ENCODE results near the gene CCDC85B. TPM values are rescaled to one million over a fixed set of nuclear protein-coding genes. Genes with fewer than 3 reads are reported as not detected.
A peak's percentile ranks its signal among the peaks of the same experiment; 100 is the strongest.

The CCDC85B gene
- total RNA-seq, 1 donor from 2014 or later = 26.6 TPM

- peaks cover 15% of the 10 kb centered on the region for H3K36me3 Mint-ChIP-seq (ENCODE audit: low read depth)
- H3K27me3 Mint-ChIP-seq (ENCODE audit: low read depth) = no peaks in the 10 kb centered on the region
- no peak for TF ChIP-seq CTCF (IDR thresholded peaks at IDR 0.05)
- H3K27ac Mint-ChIP-seq (ENCODE audit: unreplicated experiment) = peak within 1 kb of the TSS; percentile 91
- H3K9me3 Mint-ChIP-seq (ENCODE audit: low read depth) = no peaks in the 10 kb centered on the region
- DNase-seq (ENCODE audit: low spot score) = no peak
- H3K4me3 Mint-ChIP-seq (ENCODE audit: unreplicated experiment) = peak within 1 kb of the TSS; percentile 90
- H3K4me1 Mint-ChIP-seq (ENCODE audit: low read depth) = peaks cover 46% of the 10 kb centered on the region
Measured at GRCh38 chr11:65918211-65919140, 28.0 kb downstream of the CCDC85B start, which contains the start of gene C11orf68. TSS of gene C11orf68 (minus strand) at chr11:65919062. CDS start at chr11:65919031, 31 bp downstream.

GRCh38 chr11:65919141-65919572, 28.7 kb downstream of the CCDC85B start, which contains the start of gene DRAP1:
TSS of gene DRAP1 (plus strand) at chr11:65919426. CDS start at chr11:65919502, 76 bp downstream.
- no peaks in the 10 kb centered on the region for H3K27me3 Mint-ChIP-seq (ENCODE audit: low read depth)
- peak; percentile 100 for DNase-seq (ENCODE audit: low spot score)
- no peak for TF ChIP-seq CTCF (IDR thresholded peaks at IDR 0.05)
- H3K36me3 Mint-ChIP-seq (ENCODE audit: low read depth) = peaks cover 15% of the 10 kb centered on the region
- peak within 1 kb of the TSS; percentile 91 for H3K27ac Mint-ChIP-seq (ENCODE audit: unreplicated experiment)
- peak within 1 kb of the TSS; percentile 90 for H3K4me3 Mint-ChIP-seq (ENCODE audit: unreplicated experiment)
- H3K4me1 Mint-ChIP-seq (ENCODE audit: low read depth) = peaks cover 46% of the 10 kb centered on the region
- H3K9me3 Mint-ChIP-seq (ENCODE audit: low read depth) = no peaks in the 10 kb centered on the region

DNA sequence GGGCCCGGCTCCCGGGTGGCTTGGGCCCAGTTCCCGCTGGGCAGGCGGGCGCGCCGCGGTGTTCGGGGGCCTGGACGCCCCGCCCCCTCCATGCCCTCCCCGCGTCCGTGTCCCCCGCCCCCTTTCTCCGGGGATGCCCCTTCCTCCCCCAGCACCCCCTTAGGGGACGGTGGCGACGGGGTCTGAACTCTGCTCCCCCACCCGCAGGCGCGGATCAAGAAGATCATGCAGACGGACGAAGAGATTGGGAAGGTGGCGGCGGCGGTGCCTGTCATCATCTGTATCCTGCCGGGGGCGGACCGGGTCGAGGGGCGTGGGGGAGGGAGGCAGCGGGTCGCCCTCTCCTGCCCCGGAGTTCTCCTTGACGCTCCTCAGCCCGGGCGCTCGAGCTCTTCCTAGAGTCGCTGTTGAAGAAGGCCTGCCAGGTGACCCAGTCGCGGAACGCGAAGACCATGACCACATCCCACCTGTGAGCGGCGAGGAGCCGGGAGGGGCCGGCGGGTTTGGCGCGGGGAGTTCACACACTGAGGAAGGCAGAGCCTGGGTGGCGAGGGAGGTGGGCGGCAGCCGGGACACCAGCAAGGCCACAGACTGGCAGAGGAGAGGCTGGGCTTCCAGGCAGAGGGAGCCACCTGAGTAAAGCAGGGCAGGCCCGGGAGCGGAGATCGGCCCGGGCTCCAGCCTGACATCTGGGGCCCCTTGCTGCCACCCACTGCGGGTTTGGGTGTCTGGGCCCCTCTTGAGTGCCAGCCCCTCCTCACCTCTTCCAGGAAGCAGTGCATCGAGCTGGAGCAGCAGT, 29.3 kb downstream of the CCDC85B start:
- Mint-ChIP-seq H3K4me1 (ENCODE audit: low read depth) (peaks cover 40% of the 10 kb centered on the region), H3K27me3 (ENCODE audit: low read depth) (no peaks in the 10 kb centered on the region), H3K4me3 (ENCODE audit: unreplicated experiment) (peak overlapping the region; percentile 90), H3K9me3 (ENCODE audit: low read depth) (no peaks in the 10 kb centered on the region), H3K27ac (ENCODE audit: unreplicated experiment) (peak overlapping the region; percentile 39), H3K36me3 (ENCODE audit: low read depth) (peaks cover 15% of the 10 kb centered on the region)
- no peak for TF ChIP-seq CTCF (IDR thresholded peaks at IDR 0.05)
- DNase-seq (ENCODE audit: low spot score) = no peak

DNA sequence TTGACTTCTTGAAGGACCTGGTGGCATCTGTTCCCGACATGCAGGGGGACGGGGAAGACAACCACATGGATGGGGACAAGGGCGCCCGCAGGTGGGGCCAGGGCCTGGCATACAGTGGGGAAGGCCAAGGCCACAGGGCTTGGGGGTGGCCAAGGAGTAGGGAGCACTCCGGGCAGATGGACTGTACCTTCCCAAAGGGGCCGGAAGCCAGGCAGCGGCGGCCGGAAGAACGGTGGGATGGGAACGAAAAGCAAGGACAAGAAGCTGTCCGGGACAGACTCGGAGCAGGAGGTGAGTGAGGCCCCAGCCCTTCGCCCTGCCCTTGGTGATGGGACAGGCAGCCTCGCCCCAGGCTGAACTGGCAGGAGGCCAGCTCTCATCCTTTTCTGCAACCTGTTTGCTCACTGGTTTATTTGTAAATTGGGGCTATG, 29.9 kb downstream of the CCDC85B start:
- no peaks in the 10 kb centered on the region for H3K27me3 Mint-ChIP-seq (ENCODE audit: low read depth)
- no peaks in the 10 kb centered on the region for H3K9me3 Mint-ChIP-seq (ENCODE audit: low read depth)
- TF ChIP-seq CTCF (IDR thresholded peaks at IDR 0.05) = no peak
- peaks cover 15% of the 10 kb centered on the region for H3K36me3 Mint-ChIP-seq (ENCODE audit: low read depth)
- H3K27ac Mint-ChIP-seq (ENCODE audit: unreplicated experiment) = no peak overlapping the region
- H3K4me1 Mint-ChIP-seq (ENCODE audit: low read depth) = peaks cover 34% of the 10 kb centered on the region
- DNase-seq (ENCODE audit: low spot score) = no peak
- H3K4me3 Mint-ChIP-seq (ENCODE audit: unreplicated experiment) = peak overlapping the region; percentile 90

- H3K9me3 Mint-ChIP-seq (ENCODE audit: low read depth) = no peaks in the 10 kb centered on the region
- no peaks in the 10 kb centered on the region for H3K27me3 Mint-ChIP-seq (ENCODE audit: low read depth)
- no peak overlapping the region for H3K27ac Mint-ChIP-seq (ENCODE audit: unreplicated experiment)
- peaks cover 15% of the 10 kb centered on the region for H3K36me3 Mint-ChIP-seq (ENCODE audit: low read depth)
- peaks cover 27% of the 10 kb centered on the region for H3K4me1 Mint-ChIP-seq (ENCODE audit: low read depth)
- TF ChIP-seq CTCF (IDR thresholded peaks at IDR 0.05) = no peak
- no peak overlapping the region for H3K4me3 Mint-ChIP-seq (ENCODE audit: unreplicated experiment)
- no peak for DNase-seq (ENCODE audit: low spot score)
Measured at GRCh38 chr11:65921033-65921555, 30.6 kb downstream of the CCDC85B start.
